NCI-H2227 (cell line): ENCODE measurements around the gene NT5C.

Experiments
- DNase-seq: peaks from one replicate; lab custom pipeline; 2025; ENCODE audit not compliant: unreplicated experiment; lab: John Stamatoyannopoulos, UW

NT5C gene

DNA sequence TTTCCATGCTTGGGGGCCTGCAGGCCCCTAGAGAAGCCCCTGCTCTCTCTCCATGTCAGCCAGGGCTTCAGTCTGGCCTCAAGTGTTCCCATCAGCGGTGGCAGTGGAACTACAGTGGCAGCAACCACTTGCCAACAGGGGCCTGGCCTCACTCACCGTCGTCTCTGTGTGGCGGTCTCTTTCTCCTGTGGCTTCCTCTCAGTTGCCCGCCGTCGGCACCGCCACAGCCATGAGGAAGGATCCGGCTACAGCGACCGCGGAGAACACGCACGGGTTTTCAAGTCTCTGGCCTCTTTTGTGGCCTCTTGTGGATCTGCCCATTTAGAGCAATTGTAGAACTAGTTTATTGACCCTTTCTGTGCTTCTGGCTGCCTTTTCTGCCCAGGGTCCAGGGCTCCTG is 13.2 kb downstream of the NT5C start:
- DNase-seq: no peak

DNA sequence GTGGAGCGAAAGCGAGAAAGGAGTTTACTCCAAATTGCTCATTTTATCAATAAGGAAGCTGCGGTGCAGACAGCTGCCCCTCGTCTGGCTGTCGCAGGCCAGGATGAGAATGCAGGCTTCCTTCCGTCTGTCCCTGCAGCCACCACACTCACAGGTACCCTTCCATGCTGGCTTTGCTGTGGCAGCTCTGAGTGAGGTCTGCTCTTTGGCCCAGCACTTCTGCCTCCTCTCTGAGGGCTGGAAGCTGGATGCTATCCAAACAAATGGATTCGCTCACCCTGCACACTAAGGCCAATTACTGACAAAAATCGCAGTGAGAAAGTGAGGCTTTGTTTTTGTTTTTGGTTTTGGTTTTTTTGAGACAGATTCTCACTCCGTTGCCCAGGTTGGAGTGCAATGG is 14.8 kb downstream of the NT5C start:
- no peak for DNase-seq

DNA sequence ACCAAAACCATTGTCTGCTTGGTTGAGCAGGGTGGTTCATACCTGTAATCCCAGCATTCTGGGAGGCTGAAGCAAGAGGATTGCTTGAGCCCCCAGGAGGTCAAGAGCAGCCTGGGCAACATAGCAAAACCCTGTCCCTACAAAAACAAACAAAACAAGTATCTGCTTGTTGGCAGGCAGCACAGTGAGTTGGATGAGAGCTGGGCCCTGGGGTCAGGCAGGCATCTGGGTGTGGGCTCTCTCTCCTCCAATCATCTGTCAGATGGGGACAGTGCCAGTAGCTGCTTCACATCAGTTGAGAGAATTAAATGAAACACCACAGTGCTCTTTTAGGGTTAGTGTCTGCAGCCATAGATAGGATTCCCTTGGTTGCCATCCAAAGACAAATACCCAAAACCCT is 16.0 kb downstream of the NT5C start:
- DNase-seq: no peak

DNA sequence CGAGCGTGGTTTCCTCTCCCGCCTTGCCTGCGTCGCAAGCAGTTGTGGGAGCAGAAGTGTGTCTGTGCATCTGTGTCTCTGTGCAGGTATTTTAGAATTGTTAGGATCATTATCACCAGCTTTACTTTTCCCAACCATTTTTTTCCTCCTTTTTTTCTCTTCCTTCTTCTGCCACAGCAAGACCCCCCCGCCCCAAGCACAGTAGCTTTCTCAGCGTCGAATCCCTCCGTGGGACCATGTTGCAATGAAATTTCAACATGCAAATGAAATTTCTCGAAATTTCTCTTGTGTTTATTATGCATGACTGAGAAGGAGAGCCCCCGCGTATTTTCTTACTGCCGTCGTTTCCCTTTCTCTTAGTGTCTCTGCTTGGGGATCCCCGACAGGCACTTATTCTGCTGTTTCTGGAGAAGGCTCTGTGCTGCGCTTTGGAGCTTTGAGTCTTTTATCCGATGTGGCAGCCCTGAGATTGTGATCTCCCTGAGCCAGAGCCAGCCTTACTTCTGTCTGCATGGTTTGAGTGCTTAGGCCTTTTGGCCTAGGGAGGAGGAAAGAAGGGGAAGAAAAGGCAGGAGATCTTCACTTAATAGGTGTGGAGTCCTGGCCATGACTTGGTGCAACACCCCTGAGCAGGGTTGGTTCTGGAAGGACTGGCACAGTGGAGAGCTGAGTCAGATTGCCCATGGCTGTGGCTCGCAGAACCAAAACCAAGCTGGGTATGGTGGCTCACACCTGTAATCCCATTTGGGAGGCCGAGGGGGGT is 16.8 kb downstream of the NT5C start:
- no peak for DNase-seq

- peak; percentile 89 for DNase-seq
Observed at GRCh38 chr17:75113798-75114551, 17.6 kb downstream of the NT5C start.

- DNase-seq: no peak
Observed at GRCh38 chr17:75111777-75112335, 19.7 kb downstream of the NT5C start.

GRCh38 chr17:75110234-75110937 is 21.2 kb downstream of the NT5C start:
- peak; percentile 32 for DNase-seq

- peak; percentile 94 for DNase-seq
Observed at GRCh38 chr17:75109407-75110233, 21.9 kb downstream of the NT5C start, which contains the start of gene ARMC7. TSS of gene ARMC7 (plus strand) at chr17:75109969. CDS start at chr17:75110289, 320 bp downstream.

GRCh38 chr17:75109046-75109406 is 22.5 kb downstream of the NT5C start:
- DNase-seq: no peak

DNA sequence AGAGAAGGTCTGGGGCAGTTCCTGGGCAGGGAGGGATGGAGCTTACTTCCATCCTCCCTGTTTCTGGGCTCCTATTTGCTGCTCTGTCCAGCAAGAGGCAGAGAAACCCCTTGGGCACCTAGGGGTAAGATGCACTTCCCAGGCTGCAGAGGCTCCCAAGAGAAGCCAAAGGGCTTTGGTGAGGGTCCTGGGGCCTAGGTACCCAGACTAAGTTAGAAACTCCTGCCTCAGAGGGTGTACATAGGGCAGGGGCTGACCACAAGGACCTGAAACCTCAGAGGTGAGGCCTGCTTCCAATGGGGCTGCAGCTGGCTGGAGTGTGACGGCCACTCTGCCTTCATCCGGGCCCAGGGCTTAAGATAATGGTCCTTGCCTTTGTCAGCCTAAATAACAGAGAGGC is 23.3 kb downstream of the NT5C start:
- no peak for DNase-seq

- peak; percentile 81 for DNase-seq
Observed at GRCh38 chr17:75105126-75106080, 26.1 kb downstream of the NT5C start.

DNA sequence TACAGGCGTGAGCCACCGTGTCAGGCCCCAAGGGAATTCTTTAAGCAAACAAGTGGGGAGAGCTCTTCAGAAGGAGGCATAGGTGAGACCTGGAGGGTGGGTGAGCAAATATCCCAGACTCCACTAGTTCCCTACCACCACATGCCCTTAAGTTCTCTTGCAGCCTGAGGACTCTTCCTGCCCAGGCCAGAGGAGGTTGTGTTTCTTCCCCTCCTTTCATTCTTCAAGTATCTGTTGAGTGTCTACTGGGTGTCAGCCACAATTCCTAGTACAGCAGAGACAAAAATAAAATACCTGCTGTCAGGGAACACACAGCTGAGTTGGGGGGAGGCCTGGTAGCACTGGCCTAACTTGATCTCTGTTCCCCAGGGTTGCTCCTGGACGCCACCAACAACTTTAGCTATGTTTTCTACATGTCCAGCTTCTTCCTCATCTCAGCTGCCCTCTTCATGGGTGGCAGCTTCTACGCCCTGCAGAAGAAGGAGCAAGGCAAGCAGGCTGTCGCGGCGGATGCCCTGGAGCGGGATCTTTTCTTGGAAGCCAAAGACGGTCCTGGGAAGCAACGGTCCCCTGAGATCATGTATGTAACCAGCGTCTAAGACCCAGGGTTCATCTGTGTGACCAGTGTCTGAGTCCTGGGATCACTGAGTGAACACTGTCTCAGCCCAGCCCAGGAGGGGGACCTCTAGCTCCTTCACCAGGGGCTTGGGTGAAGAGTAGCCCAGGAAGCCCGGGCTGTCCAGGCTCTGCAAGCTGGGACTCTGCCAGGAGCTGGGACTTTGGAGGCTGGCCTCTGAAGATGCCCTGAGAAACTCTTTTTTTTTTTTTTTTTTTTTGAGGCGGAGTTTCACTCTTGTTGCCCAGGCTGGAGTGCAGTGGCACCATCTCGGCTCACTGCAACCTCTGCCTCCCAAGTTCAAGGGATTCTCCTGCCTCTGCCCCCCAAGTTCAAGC is 27.7 kb downstream of the NT5C start:
- no peak for DNase-seq

GRCh38 chr17:75102385-75102821 is 29.1 kb downstream of the NT5C start:
- DNase-seq: no peak

- DNase-seq: no peak
Observed at GRCh38 chr17:75099881-75100595, 31.5 kb downstream of the NT5C start.

- no peak for DNase-seq
Observed at GRCh38 chr17:75098861-75099260, 32.7 kb downstream of the NT5C start.

DNA sequence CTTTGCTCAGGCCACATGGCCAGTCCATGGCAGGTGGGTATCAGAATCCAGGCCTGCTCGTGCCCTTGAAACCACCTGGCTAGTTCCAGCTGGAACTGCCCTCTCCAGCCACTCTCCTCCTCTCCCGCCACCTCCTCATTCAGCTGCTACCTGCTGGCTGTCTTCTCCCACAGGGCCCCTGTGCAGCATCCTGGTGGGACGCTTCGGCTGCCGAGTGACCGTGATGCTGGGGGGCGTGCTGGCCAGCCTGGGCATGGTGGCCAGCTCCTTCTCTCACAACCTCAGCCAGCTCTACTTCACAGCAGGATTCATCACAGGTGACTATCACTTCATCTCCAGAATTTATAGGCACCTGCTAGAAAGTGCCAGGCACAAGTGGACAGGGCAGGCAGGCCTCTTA is 33.7 kb downstream of the NT5C start:
- no peak for DNase-seq

GRCh38 chr17:75096082-75096625 is 35.4 kb downstream of the NT5C start:
- DNase-seq: no peak
